SK-N-MC (cell line): ENCODE measurements around the gene COL5A3.

Experiments used
- EZH2 ChIP-seq: fragments of 200-600 bp; sonication (generic); IDR thresholded peaks from one replicate; pipeline ENCODE4 v1.6.1; 2017; ENCODE audit warnings: antibody characterized with exemption
- POLR2AphosphoS5 ChIP-seq: IDR thresholded peaks from 2 replicates; pipeline ENCODE4 v1.6.1; 2012; ENCODE audit warnings: mild to moderate bottlenecking, low read depth, low read length, borderline replicate concordance

DNA sequence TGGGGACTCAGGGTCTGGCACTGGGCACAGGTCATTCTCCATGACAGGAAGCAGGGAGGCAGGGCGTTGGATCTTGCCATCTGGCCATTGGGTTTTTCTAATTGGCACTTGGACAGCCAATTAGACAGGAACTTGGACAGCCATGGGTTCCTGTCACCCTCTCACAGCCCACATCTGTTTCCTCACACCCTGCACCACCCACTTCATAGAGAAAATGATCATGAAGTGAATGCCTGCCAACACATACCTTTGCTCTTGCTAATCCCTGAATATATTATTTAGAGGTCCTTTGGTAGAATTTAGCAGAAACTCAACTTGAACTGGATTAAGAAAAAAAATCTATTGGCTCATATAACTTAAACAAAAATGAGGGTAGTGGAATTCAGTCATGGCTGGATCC lies 69.1 kb downstream of the COL5A3 start:
- TF ChIP-seq POLR2AphosphoS5 = no peak
- no peak for TF ChIP-seq EZH2
